PC-9 (cell line): ENCODE data around the gene GRPEL2. TPM values are rescaled to one million over a fixed set of nuclear protein-coding genes. Genes with fewer than 3 reads are reported as not detected.

Experiments
- BruUV-seq: library from RNA; stranded (reverse); fragments of 400-500 nt; replicated peaks from 2 replicates; lab custom pipeline; 2021; lab: Mats Ljungman, UMichigan
- CTCF ChIA-PET: fragments of 300-600 bp; sonication (Branson Sonifier 250); formaldehyde crosslinking; loops from one replicate; lab custom pipeline; 2022; ENCODE audit warnings: antibody characterized with exemption; lab: Charles Lee
- POLR2A ChIA-PET: fragments of 300-600 bp; sonication (Branson Sonifier 250); formaldehyde crosslinking; loops from one replicate; lab custom pipeline; 2022; ENCODE audit warnings: antibody characterized with exemption; ENCODE audit not compliant: unreplicated experiment; lab: Charles Lee
- DNase-seq, 2 experiments: peaks; one replicate each; pipeline versions ENCODE4 v3.0.0 to v3.0.0-alpha.2; 2015 to 2022; ENCODE audit warnings: mixed read lengths in 1 of 2
- H2AFZ ChIP-seq: fragments of 200-600 bp; sonication (generic); 2 replicates; pipeline ENCODE4 v1.8.1; 2017; ENCODE audit warnings: antibody characterized with exemption
- H3F3A ChIP-seq: fragments of 200-600 bp; sonication (generic); 2 replicates; pipeline ENCODE4 v1.8.1; 2017; ENCODE audit warnings: antibody characterized with exemption, mild to moderate bottlenecking, low read depth; ENCODE audit not compliant: insufficient read depth
- H3K27ac ChIP-seq: fragments of 200-600 bp; sonication (generic); 2 replicates; pipeline ENCODE4 v1.6.1; 2016; ENCODE audit warnings: mixed run types
- H3K27me3 ChIP-seq: fragments of 200-600 bp; sonication (generic); 2 replicates; pipeline ENCODE4 v1.6.1; 2016; ENCODE audit warnings: low read depth, mixed run types; ENCODE audit not compliant: insufficient read depth
- H3K36me3 ChIP-seq: fragments of 200-600 bp; sonication (generic); 2 replicates; pipeline ENCODE4 v1.6.1; 2016; ENCODE audit warnings: low read depth, mixed run types
- H3K4me1 ChIP-seq: fragments of 200-600 bp; sonication (generic); replicated peaks from 2 replicates; pipeline ENCODE4 v1.6.1; 2016; ENCODE audit warnings: mixed run types; ENCODE audit not compliant: insufficient read depth
- H3K4me2 ChIP-seq: fragments of 200-600 bp; sonication (generic); 2 replicates; pipeline ENCODE4 v1.6.1; 2017; ENCODE audit warnings: mixed run types
- H3K4me3 ChIP-seq: fragments of 200-600 bp; sonication (generic); 2 replicates; pipeline ENCODE4 v1.6.1; 2016; ENCODE audit warnings: mixed run types
- H3K79me2 ChIP-seq: fragments of 200-600 bp; sonication (generic); 2 replicates; pipeline ENCODE4 v1.6.1; 2017; ENCODE audit warnings: low read depth, mixed run types
- H3K9me2 ChIP-seq: fragments of 200-600 bp; sonication (generic); 2 replicates; pipeline ENCODE4 v1.8.1; 2017; ENCODE audit warnings: mild to moderate bottlenecking; ENCODE audit not compliant: insufficient read depth
- H3K9me3 ChIP-seq: fragments of 200-600 bp; sonication (generic); 2 replicates; pipeline ENCODE4 v1.8.1; 2016; ENCODE audit warnings: low read depth; ENCODE audit not compliant: insufficient read depth
- H4K20me1 ChIP-seq: fragments of 200-600 bp; sonication (generic); 2 replicates; pipeline ENCODE4 v1.8.1; 2017; ENCODE audit not compliant: insufficient read depth
- EZH2 ChIP-seq: fragments of 200-600 bp; sonication (generic); IDR thresholded peaks from 2 replicates; pipeline ENCODE4 v1.8.0; 2017; ENCODE audit warnings: antibody characterized with exemption, low read depth
- intact Hi-C: fragments of 100-400 bp; cut with micrococcal nuclease; formaldehyde crosslinking; loops from one replicate; pipeline ENCODE4 v1.10.0; 2022; ENCODE audit not compliant: unreplicated experiment
- total RNA-seq: library from RNA; stranded (reverse); gene quantifications from 2 replicates; pipeline ENCODE4 v1.2.3, GENCODE V29; 2021
- TF ChIP-seq, protein P1 (sequence below): fragments of 200-600 bp; sonication (generic); conservative IDR thresholded peaks from 2 replicates; pipeline ENCODE4 v1.6.1; 2017; ENCODE audit warnings: mixed run types, antibody characterized with exemption, mild to moderate bottlenecking, moderate library complexity

Gene GRPEL2
- total RNA-seq, 1 experiment from 2014 or later: 32.4 TPM

DNA sequence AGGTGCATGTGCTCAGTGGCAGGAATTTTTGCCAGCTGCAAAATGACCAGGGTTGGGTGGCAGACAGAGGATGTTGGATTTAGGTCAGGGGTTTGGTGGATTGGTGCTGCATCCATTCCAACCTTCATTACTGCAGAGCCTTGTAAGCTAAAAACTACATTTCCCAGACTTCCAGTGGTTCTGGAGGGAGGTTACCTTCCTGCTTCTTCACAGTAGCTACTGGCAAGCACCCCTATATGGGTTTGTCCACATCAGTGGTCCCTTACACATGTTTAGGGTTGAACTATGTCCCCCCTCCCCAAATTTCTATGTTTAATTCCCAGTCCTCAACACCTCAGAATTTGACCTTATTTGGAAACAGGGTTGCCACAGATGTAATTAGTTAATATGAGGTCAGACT lies 54.5 kb downstream of the GRPEL2 start:
- BruUV-seq: no TSS peak

DNA sequence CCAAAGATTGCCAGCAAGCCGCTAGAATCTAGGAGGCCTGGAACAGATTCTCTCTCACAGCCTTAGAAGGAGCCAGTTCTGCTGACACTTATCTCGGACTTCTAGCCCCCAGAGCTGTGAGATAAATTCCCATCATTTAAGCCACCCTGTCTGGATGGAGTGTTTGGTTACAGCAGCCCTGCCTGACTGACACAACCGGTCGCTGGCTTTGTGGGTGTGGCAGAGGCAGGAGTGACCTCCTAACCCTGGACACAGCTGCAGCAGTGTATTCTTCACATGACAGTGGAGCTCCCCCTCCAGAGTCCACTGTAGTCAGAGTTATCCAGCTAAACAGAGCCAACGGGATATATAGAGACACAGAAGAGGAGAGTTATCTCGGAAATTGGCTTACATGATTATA lies 55.0 kb downstream of the GRPEL2 start:
- DNase-seq: peak in 1 of 2 experiments; percentile 25
- no peak overlapping the region for H2AFZ ChIP-seq
- no peaks in the 10 kb centered on the region for H3K79me2 ChIP-seq
- intact Hi-C loops: no loop called here
- peaks cover 8% of the 10 kb centered on the region; the same call in 1 of the 2 replicates for H3F3A ChIP-seq
- H3K9me2 ChIP-seq: no peaks in the 10 kb centered on the region
- ChIA-PET POLR2A (interaction anchor here (0.5 to 0.6 kb wide), 2 partner anchors 11 to 47 kb away, joined by 3 to 5 read pairs; no protein-coding TSS in a partner anchor), CTCF (no interaction called here)
- no peak overlapping the region for H3K4me2 ChIP-seq
- H3K9me3 ChIP-seq: no peaks in the 10 kb centered on the region
- no peaks in the 10 kb centered on the region for H4K20me1 ChIP-seq
- H3K4me3 ChIP-seq: no peak overlapping the region
- H3K36me3 ChIP-seq: no peaks in the 10 kb centered on the region
- peaks cover 11% of the 10 kb centered on the region for H3K4me1 ChIP-seq
- TF ChIP-seq, protein P1, sequence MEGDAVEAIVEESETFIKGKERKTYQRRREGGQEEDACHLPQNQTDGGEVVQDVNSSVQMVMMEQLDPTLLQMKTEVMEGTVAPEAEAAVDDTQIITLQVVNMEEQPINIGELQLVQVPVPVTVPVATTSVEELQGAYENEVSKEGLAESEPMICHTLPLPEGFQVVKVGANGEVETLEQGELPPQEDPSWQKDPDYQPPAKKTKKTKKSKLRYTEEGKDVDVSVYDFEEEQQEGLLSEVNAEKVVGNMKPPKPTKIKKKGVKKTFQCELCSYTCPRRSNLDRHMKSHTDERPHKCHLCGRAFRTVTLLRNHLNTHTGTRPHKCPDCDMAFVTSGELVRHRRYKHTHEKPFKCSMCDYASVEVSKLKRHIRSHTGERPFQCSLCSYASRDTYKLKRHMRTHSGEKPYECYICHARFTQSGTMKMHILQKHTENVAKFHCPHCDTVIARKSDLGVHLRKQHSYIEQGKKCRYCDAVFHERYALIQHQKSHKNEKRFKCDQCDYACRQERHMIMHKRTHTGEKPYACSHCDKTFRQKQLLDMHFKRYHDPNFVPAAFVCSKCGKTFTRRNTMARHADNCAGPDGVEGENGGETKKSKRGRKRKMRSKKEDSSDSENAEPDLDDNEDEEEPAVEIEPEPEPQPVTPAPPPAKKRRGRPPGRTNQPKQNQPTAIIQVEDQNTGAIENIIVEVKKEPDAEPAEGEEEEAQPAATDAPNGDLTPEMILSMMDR: no peak
- no peak for TF ChIP-seq EZH2
- H3K27me3 ChIP-seq: no peaks in the 10 kb centered on the region
- BruUV-seq: no TSS peak
- H3K27ac ChIP-seq: no peak overlapping the region

More for the DNA sequence above, 54.5 kb downstream of the GRPEL2 start:
- Histone ChIP-seq H4K20me1 (no peaks in the 10 kb centered on the region), H3K36me3 (no peaks in the 10 kb centered on the region), H3K27ac (no peak overlapping the region), H3K27me3 (no peaks in the 10 kb centered on the region), H2AFZ (no peak overlapping the region), H3F3A (peaks cover 8% of the 10 kb centered on the region; the same call in 1 of the 2 replicates), H3K9me2 (no peaks in the 10 kb centered on the region), H3K4me3 (no peak overlapping the region), H3K4me1 (peaks cover 7% of the 10 kb centered on the region), H3K79me2 (no peaks in the 10 kb centered on the region), H3K9me3 (no peaks in the 10 kb centered on the region), H3K4me2 (no peak overlapping the region)
- ChIA-PET CTCF (no interaction called here), POLR2A (interaction anchor here (0.5 kb wide), 1 partner anchor 46 kb away, joined by 3 read pairs; no protein-coding TSS in a partner anchor)
- intact Hi-C loops: no loop called here
- no peak for TF ChIP-seq EZH2
- TF ChIP-seq, protein P1: no peak
- no peak for DNase-seq

DNA sequence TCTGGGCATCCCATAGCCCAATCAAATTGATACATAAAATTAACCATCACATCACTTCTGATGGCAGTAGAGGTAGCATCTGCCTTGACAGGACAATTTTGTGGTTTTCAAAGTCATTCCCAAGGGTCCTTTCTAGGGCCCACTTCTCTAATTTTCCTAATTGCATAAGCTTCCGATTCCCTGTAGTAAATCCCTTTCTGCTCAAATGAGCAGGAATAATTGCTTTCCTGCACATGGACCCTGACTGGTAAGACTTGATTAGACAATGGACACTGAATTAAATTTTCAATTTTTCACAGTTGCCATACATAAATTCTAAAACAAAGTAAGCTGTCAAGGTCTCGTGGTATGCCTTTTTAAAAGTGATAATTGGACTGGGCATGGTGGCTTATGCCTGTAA lies 55.8 kb downstream of the GRPEL2 start:
- no peaks in the 10 kb centered on the region for H3K27me3 ChIP-seq
- H3K9me2 ChIP-seq: no peaks in the 10 kb centered on the region
- no peaks in the 10 kb centered on the region for H3K79me2 ChIP-seq
- POLR2A ChIA-PET: interaction anchor here (0.5 kb wide), 1 partner anchor 12 kb away, joined by 4 read pairs; no protein-coding TSS in a partner anchor
- no peak for TF ChIP-seq EZH2
- TF ChIP-seq, protein P1: no peak
- no peak overlapping the region for H2AFZ ChIP-seq
- DNase-seq: no peak
- no TSS peak for BruUV-seq
- CTCF ChIA-PET: interaction anchor here (0.6 kb wide), 1 partner anchor 130 kb away, joined by 3 read pairs; no protein-coding TSS in a partner anchor
- no peak overlapping the region for H3K27ac ChIP-seq
- no peak overlapping the region for H3K4me3 ChIP-seq
- peaks cover 11% of the 10 kb centered on the region for H3K4me1 ChIP-seq
- H4K20me1 ChIP-seq: no peaks in the 10 kb centered on the region
- no peak overlapping the region for H3K4me2 ChIP-seq
- intact Hi-C loops: no loop called here
- no peaks in the 10 kb centered on the region for H3K9me3 ChIP-seq
- H3K36me3 ChIP-seq: no peaks in the 10 kb centered on the region
- peaks cover 8% of the 10 kb centered on the region; the same call in 1 of the 2 replicates for H3F3A ChIP-seq
